Measurements from ENCODE around the gene PEAR1. TPM values are rescaled to one million over a fixed set of nuclear protein-coding genes. Genes with fewer than 3 reads are reported as not detected.

PEAR1 gene
- total RNA-seq, 1 experiment from 2014 or later, result 10.8 TPM

- peaks cover 0 to 7% of the 10 kb centered on the region in 2 experiments; a peak in 1 of 4 replicates for H3K4me1 ChIP-seq (ENCODE audit: control insufficient read depth in 1 of 2, insufficient read depth in 2 of 2, low read length in 2 of 2)
- ATAC-seq (no peak), DNase-seq (ENCODE audit: low read depth, low spot score) (no peak)
- H3K79me2 ChIP-seq (ENCODE audit: insufficient read depth, low read length), result no peaks in the 10 kb centered on the region
- H3K4me2 ChIP-seq (ENCODE audit: low read length), result no peak overlapping the region
- H4K20me1 ChIP-seq (ENCODE audit: insufficient read depth), result no peaks in the 10 kb centered on the region
- no TSS peak for BruUV-seq (replicated peaks)
- H3K27me3 ChIP-seq (ENCODE audit: insufficient read depth, low read length), result 0 out of 2 replicates have a peak, but pooled peaks cover 3% of the 10 kb centered on the region
- intact Hi-C loops (cut with micrococcal nuclease), result no loop called here
- H2AFZ ChIP-seq (ENCODE audit: low read depth, low read length, poor library complexity, severe bottlenecking), result no peak overlapping the region
- ChIA-PET POLR2A (no interaction called here), RAD21 (ENCODE audit: low non-redundant PET in 1 of 2, low total read pairs in 2 of 2, uncharacterized antibody in 2 of 2, unreplicated experiment in 2 of 2) (no interaction called here), CTCF (interaction anchor here (1.2 kb wide), 1 partner anchor 48 kb away, joined by 3 read pairs; no protein-coding TSS in a partner anchor)
- no peak overlapping the region for H3K27ac ChIP-seq (ENCODE audit: low read depth, low read length)
- TF ChIP-seq EZH2phosphoT487 (IDR thresholded peaks at IDR 0.05; ENCODE audit: borderline replicate concordance) (no peak), SP1 (IDR thresholded peaks at IDR 0.05; ENCODE audit: low read depth) (no peak), CBX3 (IDR thresholded peaks at IDR 0.05; ENCODE audit: low read depth) (no peak), EZH2 (IDR thresholded peaks at IDR 0.05) (no peak), POLR2A (IDR thresholded peaks at IDR 0.05; ENCODE audit: borderline replicate concordance, extremely low read depth, insufficient read depth, insufficient read length) (no peak), TCF7L2 (IDR thresholded peaks at IDR 0.05; ENCODE audit: borderline replicate concordance, extremely low read depth, insufficient read depth, insufficient read length) (no peak), ZNF274 (IDR thresholded peaks at IDR 0.05; ENCODE audit: low read depth, low read length) (no peak)
- TF ChIP-seq, protein P1, sequence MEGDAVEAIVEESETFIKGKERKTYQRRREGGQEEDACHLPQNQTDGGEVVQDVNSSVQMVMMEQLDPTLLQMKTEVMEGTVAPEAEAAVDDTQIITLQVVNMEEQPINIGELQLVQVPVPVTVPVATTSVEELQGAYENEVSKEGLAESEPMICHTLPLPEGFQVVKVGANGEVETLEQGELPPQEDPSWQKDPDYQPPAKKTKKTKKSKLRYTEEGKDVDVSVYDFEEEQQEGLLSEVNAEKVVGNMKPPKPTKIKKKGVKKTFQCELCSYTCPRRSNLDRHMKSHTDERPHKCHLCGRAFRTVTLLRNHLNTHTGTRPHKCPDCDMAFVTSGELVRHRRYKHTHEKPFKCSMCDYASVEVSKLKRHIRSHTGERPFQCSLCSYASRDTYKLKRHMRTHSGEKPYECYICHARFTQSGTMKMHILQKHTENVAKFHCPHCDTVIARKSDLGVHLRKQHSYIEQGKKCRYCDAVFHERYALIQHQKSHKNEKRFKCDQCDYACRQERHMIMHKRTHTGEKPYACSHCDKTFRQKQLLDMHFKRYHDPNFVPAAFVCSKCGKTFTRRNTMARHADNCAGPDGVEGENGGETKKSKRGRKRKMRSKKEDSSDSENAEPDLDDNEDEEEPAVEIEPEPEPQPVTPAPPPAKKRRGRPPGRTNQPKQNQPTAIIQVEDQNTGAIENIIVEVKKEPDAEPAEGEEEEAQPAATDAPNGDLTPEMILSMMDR (IDR thresholded peaks at IDR 0.05 in 2 of 3, conservative IDR thresholded peaks at IDR 0.05 in 1 of 3; ENCODE audit: borderline replicate concordance in 1 of 3, insufficient read depth in 1 of 3, low read depth in 2 of 3, low read length in 2 of 3), result no peak
- TF ChIP-seq, protein P2, sequence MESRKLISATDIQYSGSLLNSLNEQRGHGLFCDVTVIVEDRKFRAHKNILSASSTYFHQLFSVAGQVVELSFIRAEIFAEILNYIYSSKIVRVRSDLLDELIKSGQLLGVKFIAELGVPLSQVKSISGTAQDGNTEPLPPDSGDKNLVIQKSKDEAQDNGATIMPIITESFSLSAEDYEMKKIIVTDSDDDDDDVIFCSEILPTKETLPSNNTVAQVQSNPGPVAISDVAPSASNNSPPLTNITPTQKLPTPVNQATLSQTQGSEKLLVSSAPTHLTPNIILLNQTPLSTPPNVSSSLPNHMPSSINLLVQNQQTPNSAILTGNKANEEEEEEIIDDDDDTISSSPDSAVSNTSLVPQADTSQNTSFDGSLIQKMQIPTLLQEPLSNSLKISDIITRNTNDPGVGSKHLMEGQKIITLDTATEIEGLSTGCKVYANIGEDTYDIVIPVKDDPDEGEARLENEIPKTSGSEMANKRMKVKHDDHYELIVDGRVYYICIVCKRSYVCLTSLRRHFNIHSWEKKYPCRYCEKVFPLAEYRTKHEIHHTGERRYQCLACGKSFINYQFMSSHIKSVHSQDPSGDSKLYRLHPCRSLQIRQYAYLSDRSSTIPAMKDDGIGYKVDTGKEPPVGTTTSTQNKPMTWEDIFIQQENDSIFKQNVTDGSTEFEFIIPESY (IDR thresholded peaks at IDR 0.05; ENCODE audit: extremely low read depth, insufficient replicate concordance, low read length), result no peak
- no peak overlapping the region for H3K4me3 ChIP-seq (replicated peaks in 1 of 2; ENCODE audit: low read depth in 1 of 2, low read length in 2 of 2)
- H3K9me3 ChIP-seq (ENCODE audit: control insufficient read depth in 1 of 2, insufficient read depth in 1 of 2, low read depth in 1 of 2, low read length in 2 of 2), result no peaks in the 10 kb centered on the region
- no peaks in the 10 kb centered on the region for H3K36me3 ChIP-seq (ENCODE audit: control insufficient read depth in 1 of 2, insufficient read depth in 2 of 2, low read length in 2 of 2)
- no peaks in the 10 kb centered on the region for H3K9me2 ChIP-seq (ENCODE audit: insufficient read depth)
- no peak overlapping the region for H3K9ac ChIP-seq (ENCODE audit: low read length)
These were observed 13.6 kb upstream of the PEAR1 start for GRCh38 chr1:156879876-156880275.
